ENCODE data around the gene EHD4. TPM values are rescaled to one million over a fixed set of nuclear protein-coding genes. Genes with fewer than 3 reads are reported as not detected.

EHD4 gene
- total and polyA plus RNA-seq, 9 of the 15 experiments (the other 6 are each of a cell fraction or from before 2014, with no cell fraction given) = 0.89 to 10.3 (median 6.4) TPM

GRCh38 chr15:41876007-41876406 is 96.3 kb downstream of the EHD4 start:
- Histone ChIP-seq H3K27ac (ENCODE audit: extremely low read depth, low read depth, low read length) (no peak overlapping the region), H3K9me1 (ENCODE audit: control insufficient read depth, insufficient read depth, low read length) (no peaks in the 10 kb centered on the region), H3K9me3 (replicated peaks; ENCODE audit: control insufficient read depth, insufficient read depth, low read depth, low read length) (no peaks in the 10 kb centered on the region), H3K9ac (ENCODE audit: insufficient read depth in 1 of 2, low read depth in 2 of 2, low read length in 2 of 2) (0 out of 4 replicates have a peak overlapping the region, but pooled peaks of 1 of the 2 experiments have one; percentile 9), H3K79me2 (ENCODE audit: control insufficient read depth, insufficient read depth, low read length) (no peaks in the 10 kb centered on the region), H2AFZ (ENCODE audit: low read depth, low read length) (no peak overlapping the region), H3K4me2 (ENCODE audit: insufficient read depth, low read length) (no peak overlapping the region), H3K36me3 (ENCODE audit: control insufficient read depth, insufficient read depth, low read length) (no peaks in the 10 kb centered on the region), H3K4me3 (no peak overlapping the region), H3K27me3 (ENCODE audit: control insufficient read depth in 2 of 2, insufficient read depth in 2 of 2, low read length in 2 of 2) (peaks cover 54 to 97% of the 10 kb centered on the region in 2 experiments; a peak in 4 of 5 replicates), H4K20me1 (replicated peaks; ENCODE audit: control insufficient read depth, insufficient read depth, low read length) (peaks cover 20% of the 10 kb centered on the region), H3K4me1 (replicated peaks in 1 of 2; ENCODE audit: control insufficient read depth in 2 of 2, insufficient read depth in 2 of 2, low read length in 2 of 2) (peaks cover 0 to 24% of the 10 kb centered on the region in 2 experiments; a peak in 1 of 5 replicates)
- TF ChIP-seq ZNF766 (CRISPR knock-in tag; conservative IDR thresholded peaks at IDR 0.05) (no peak), SP1 (CRISPR knock-in tag; IDR thresholded peaks at IDR 0.05) (no peak), MYNN (IDR thresholded peaks at IDR 0.05) (no peak), MYNN (CRISPR knock-in tag; IDR thresholded peaks at IDR 0.05) (no peak), HMGN3 (IDR thresholded peaks at IDR 0.05; ENCODE audit: borderline replicate concordance, extremely low read depth, insufficient read length, low read depth, low read length) (no peak), ZNF707 (CRISPR knock-in tag; conservative IDR thresholded peaks at IDR 0.05) (no peak), HMBOX1 (IDR thresholded peaks at IDR 0.05) (no peak), ZNF79 (CRISPR knock-in tag; IDR thresholded peaks at IDR 0.05; ENCODE audit: low read depth) (no peak), ZBTB12 (CRISPR knock-in tag; IDR thresholded peaks at IDR 0.05) (no peak), MITF (IDR thresholded peaks at IDR 0.05) (no peak), CBFA2T2 (conservative IDR thresholded peaks at IDR 0.05) (no peak), PRPF4 (IDR thresholded peaks at IDR 0.05; ENCODE audit: insufficient read depth, low read depth, low read length, poor library complexity, severe bottlenecking) (no peak), TCFL5 (CRISPR knock-in tag; conservative IDR thresholded peaks at IDR 0.05) (no peak), PYGO2 (tag; IDR thresholded peaks at IDR 0.05) (no peak), CC2D1A (IDR thresholded peaks at IDR 0.05) (no peak)
- ChIA-PET POLR2A (interaction anchor here (0.6 to 1.2 kb wide), 3 partner anchors 10 to 701 kb away, joined by 3 to 4 read pairs (median 3); no protein-coding TSS in a partner anchor), CTCF (ENCODE audit: low intra/inter-chr PET ratio) (no interaction called here)
- FAIRE-seq (no peak), ATAC-seq (no peak), DNase-seq (ENCODE audit: extremely low read depth in 1 of 4, low spot score in 3 of 4) (no peak)
- BruUV-seq (replicated peaks) = no TSS peak
- WGBS (ENCODE audit: insufficient coverage, low coverage, missing lambda C conversion rate) = 26% methylated on average over 9 of the region's 13 CpGs
- in situ Hi-C loops (cut with MboI) = no loop called here
- intact Hi-C loops (cut with micrococcal nuclease) = no loop called here

Measured in K562 (cell line).